ENCODE data around the gene SMARCD1.

SMARCD1 gene

DNA sequence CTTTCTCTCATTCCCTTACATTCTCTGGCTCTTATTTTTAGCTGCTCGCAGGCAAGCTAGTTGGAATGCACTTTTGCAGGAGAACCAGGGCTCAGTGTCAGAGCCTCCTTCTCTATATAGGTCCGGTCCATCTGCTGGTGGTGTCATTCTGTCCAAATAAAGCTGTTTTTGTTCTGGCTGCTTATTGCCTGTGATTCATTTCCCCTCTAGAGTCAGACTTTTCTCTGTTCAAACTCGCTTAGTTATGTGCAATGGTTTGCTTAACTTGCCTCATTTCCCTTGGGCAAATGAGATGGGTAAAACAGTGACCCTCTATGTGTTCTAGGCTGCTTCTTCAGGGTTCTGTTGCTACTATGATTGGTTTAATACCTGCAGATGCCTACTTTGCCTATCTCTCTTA, 2.9 kb downstream of the SMARCD1 start:
- Histone ChIP-seq H3K4me2 (ENCODE audit: low read depth, low read length, poor library complexity, severe bottlenecking) (no peak overlapping the region), H3K27ac (ENCODE audit: low read depth, low read length) (no peak overlapping the region), H3K4me3 (ENCODE audit: insufficient read depth, low read length, poor library complexity, severe bottlenecking) (no peak overlapping the region), H3F3A (ENCODE audit: insufficient read depth) (peaks cover 27% of the 10 kb centered on the region), H3K36me3 (ENCODE audit: low read length) (peaks cover 17% of the 10 kb centered on the region), H2AFZ (ENCODE audit: low read depth, low read length, severe bottlenecking) (no peak overlapping the region), H3K9me2 (replicated peaks; ENCODE audit: insufficient read depth, low read length) (no peaks in the 10 kb centered on the region), H3K9ac (ENCODE audit: low read length) (no peak overlapping the region), H4K20me1 (ENCODE audit: low read depth, low read length) (no peaks in the 10 kb centered on the region), H3K27me3 (ENCODE audit: low read length) (no peaks in the 10 kb centered on the region), H3K79me2 (ENCODE audit: insufficient read depth, low read length) (no peaks in the 10 kb centered on the region; the same call in 1 of the 2 replicates), H3K9me3 (ENCODE audit: insufficient read depth, low read length) (no peaks in the 10 kb centered on the region)
- TF ChIP-seq, protein P1, sequence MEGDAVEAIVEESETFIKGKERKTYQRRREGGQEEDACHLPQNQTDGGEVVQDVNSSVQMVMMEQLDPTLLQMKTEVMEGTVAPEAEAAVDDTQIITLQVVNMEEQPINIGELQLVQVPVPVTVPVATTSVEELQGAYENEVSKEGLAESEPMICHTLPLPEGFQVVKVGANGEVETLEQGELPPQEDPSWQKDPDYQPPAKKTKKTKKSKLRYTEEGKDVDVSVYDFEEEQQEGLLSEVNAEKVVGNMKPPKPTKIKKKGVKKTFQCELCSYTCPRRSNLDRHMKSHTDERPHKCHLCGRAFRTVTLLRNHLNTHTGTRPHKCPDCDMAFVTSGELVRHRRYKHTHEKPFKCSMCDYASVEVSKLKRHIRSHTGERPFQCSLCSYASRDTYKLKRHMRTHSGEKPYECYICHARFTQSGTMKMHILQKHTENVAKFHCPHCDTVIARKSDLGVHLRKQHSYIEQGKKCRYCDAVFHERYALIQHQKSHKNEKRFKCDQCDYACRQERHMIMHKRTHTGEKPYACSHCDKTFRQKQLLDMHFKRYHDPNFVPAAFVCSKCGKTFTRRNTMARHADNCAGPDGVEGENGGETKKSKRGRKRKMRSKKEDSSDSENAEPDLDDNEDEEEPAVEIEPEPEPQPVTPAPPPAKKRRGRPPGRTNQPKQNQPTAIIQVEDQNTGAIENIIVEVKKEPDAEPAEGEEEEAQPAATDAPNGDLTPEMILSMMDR (IDR thresholded peaks at IDR 0.05; ENCODE audit: insufficient read depth, low read length, poor library complexity, severe bottlenecking), result no peak
- TF ChIP-seq EZH2phosphoT487 (conservative IDR thresholded peaks at IDR 0.05; ENCODE audit: low read length), result no peak

DNA sequence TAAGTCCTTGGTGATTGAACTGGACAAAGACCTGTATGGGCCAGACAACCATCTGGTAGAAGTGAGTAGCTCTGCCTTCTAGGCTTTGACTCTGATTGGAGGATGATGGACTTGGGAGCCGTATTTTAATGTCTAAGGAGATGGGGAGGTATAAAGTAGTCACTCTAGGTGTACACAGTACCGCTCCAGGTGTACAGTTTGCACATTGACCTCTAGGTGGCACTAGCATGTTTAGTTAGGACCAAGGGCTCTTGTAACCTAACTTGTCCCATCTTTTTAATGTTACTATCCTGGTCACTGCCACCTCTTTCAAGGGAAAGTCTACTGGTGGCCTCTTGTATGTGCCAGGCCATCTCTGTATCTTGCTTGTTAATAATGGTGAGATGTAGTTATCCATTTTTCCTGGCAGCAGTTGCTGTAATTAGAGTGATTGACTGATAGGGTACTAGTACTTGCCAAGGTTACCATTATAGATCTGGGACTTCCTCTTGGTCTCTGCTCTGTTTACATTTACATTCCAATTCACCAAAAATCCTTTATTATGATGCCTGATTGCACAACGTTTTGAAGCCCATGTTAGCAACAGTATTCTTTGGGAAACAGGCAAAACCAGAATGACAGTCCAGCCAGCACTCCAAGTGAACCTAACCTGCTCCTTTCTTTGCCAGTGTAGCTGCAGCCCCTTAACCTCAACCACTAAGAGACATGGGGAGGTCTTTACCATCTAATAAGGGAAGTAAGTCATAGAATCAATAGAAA, 3.6 kb downstream of the SMARCD1 start:
- Histone ChIP-seq H3K4me3 (ENCODE audit: insufficient read depth, low read length, poor library complexity, severe bottlenecking) (no peak overlapping the region), H3K9ac (ENCODE audit: low read length) (no peak overlapping the region), H3K9me2 (replicated peaks; ENCODE audit: insufficient read depth, low read length) (no peaks in the 10 kb centered on the region), H3K36me3 (ENCODE audit: low read length) (peaks cover 17% of the 10 kb centered on the region), H2AFZ (ENCODE audit: low read depth, low read length, severe bottlenecking) (no peak overlapping the region), H3K27ac (ENCODE audit: low read depth, low read length) (no peak overlapping the region), H3K9me3 (ENCODE audit: insufficient read depth, low read length) (no peaks in the 10 kb centered on the region), H4K20me1 (ENCODE audit: low read depth, low read length) (no peaks in the 10 kb centered on the region), H3K27me3 (ENCODE audit: low read length) (no peaks in the 10 kb centered on the region), H3K79me2 (ENCODE audit: insufficient read depth, low read length) (no peaks in the 10 kb centered on the region; the same call in 1 of the 2 replicates), H3F3A (ENCODE audit: insufficient read depth) (peaks cover 27% of the 10 kb centered on the region), H3K4me2 (ENCODE audit: low read depth, low read length, poor library complexity, severe bottlenecking) (no peak overlapping the region)
- TF ChIP-seq, protein P1 (IDR thresholded peaks at IDR 0.05; ENCODE audit: insufficient read depth, low read length, poor library complexity, severe bottlenecking), result peak; percentile 92
- TF ChIP-seq EZH2phosphoT487 (conservative IDR thresholded peaks at IDR 0.05; ENCODE audit: low read length), result no peak

DNA sequence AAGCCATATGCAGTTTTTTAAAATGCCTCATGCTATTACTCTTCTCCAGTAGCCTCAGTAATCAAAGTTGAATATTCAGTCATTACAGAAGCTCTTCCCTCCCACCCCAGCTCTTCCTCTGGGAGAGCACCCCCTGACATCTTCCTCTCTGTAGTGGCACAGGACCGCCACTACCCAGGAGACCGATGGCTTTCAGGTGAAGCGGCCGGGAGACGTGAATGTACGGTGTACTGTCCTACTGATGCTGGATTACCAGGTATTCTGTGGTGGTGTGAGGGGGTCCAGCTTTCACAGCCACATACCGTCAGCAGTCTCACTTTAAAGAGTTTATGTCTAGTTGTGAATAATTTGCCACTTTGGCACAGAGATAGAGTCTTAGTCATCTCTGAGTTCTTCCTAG, 4.6 kb downstream of the SMARCD1 start:
- Histone ChIP-seq H4K20me1 (ENCODE audit: low read depth, low read length) (no peaks in the 10 kb centered on the region), H2AFZ (ENCODE audit: low read depth, low read length, severe bottlenecking) (no peak overlapping the region), H3K9me2 (replicated peaks; ENCODE audit: insufficient read depth, low read length) (no peaks in the 10 kb centered on the region), H3K4me3 (ENCODE audit: insufficient read depth, low read length, poor library complexity, severe bottlenecking) (no peak overlapping the region), H3K4me2 (ENCODE audit: low read depth, low read length, poor library complexity, severe bottlenecking) (no peak overlapping the region), H3K27me3 (ENCODE audit: low read length) (no peaks in the 10 kb centered on the region), H3K27ac (ENCODE audit: low read depth, low read length) (no peak overlapping the region), H3F3A (ENCODE audit: insufficient read depth) (peaks cover 22% of the 10 kb centered on the region), H3K79me2 (ENCODE audit: insufficient read depth, low read length) (no peaks in the 10 kb centered on the region; the same call in 1 of the 2 replicates), H3K36me3 (ENCODE audit: low read length) (peaks cover 23% of the 10 kb centered on the region), H3K9me3 (ENCODE audit: insufficient read depth, low read length) (no peaks in the 10 kb centered on the region), H3K9ac (ENCODE audit: low read length) (no peak overlapping the region)
- TF ChIP-seq, protein P1 (IDR thresholded peaks at IDR 0.05; ENCODE audit: insufficient read depth, low read length, poor library complexity, severe bottlenecking), result no peak
- TF ChIP-seq EZH2phosphoT487 (conservative IDR thresholded peaks at IDR 0.05; ENCODE audit: low read length), result no peak

Measured in SU-DHL-6 (cell line).